Activated naive CD8-positive, alpha-beta T cell treated with anti-CD3 and anti-CD28 coated beads for 36 hours (primary cell): ENCODE measurements around the gene ALDH9A1. TPM values are rescaled to one million over a fixed set of nuclear protein-coding genes. Genes with fewer than 3 reads are reported as not detected.
"Not testable (repeated sequence)": the region's sequence is repeated elsewhere in the genome, so short reads cannot be mapped to it uniquely, and the experiment has no call there.

Experiments used
- DNase-seq: peaks from one replicate; pipeline ENCODE4 v3.0.0; 2021
- H3K27ac Mint-ChIP-seq: one replicate; pipeline ENCODE4 v1.8.0; 2022; ENCODE audit warnings: mild to moderate bottlenecking, moderate library complexity, mixed read lengths
- H3K27me3 Mint-ChIP-seq: one replicate; pipeline ENCODE4 v1.8.0; 2022; ENCODE audit warnings: mild to moderate bottlenecking, mixed read lengths
- H3K36me3 Mint-ChIP-seq: one replicate; pipeline ENCODE4 v1.8.0; 2021; ENCODE audit warnings: mild to moderate bottlenecking, mixed read lengths
- H3K4me1 Mint-ChIP-seq: one replicate; pipeline ENCODE4 v1.8.0; 2021; ENCODE audit warnings: mixed read lengths
- H3K4me3 Mint-ChIP-seq: one replicate; pipeline ENCODE4 v1.8.0; 2022; ENCODE audit warnings: mild to moderate bottlenecking, moderate library complexity, mixed read lengths
- H3K9me3 Mint-ChIP-seq: one replicate; pipeline ENCODE4 v1.8.0; 2022; ENCODE audit warnings: mixed read lengths
- total RNA-seq, 2 experiments: library from RNA; stranded (reverse); gene quantifications; one replicate each; pipeline ENCODE4 v1.2.3, GENCODE V29; 2021

ALDH9A1 gene
- total RNA-seq, 2 experiments from 2014 or later, result 41.3 to 43.6 TPM

DNA sequence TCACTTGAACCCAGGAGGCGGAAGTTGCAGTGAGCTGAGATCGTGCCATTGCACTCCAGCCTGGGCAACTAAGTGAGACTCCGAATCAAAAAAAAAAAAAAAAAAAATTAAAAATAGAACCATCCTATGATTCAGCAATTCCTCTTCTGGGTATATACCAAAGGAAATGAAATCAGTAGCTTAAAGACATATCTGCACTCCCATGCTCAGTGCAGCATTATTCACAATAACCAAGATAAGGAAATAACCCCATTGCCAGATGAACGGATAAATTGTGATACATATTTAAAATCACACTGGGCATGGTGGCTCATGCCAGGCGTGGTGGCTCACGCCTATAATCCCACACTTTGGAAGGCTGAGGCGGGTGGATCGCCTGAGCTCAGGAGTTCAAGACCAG lies 23.8 kb downstream of the ALDH9A1 start:
- H3K36me3 Mint-ChIP-seq, result peaks cover 38% of the 10 kb centered on the region
- no peaks in the 10 kb centered on the region for H3K9me3 Mint-ChIP-seq
- H3K4me1 Mint-ChIP-seq, result peaks cover 14% of the 10 kb centered on the region
- H3K4me3 Mint-ChIP-seq, result no peak overlapping the region
- H3K27ac Mint-ChIP-seq, result no peak overlapping the region
- no peak for DNase-seq
- no peaks in the 10 kb centered on the region for H3K27me3 Mint-ChIP-seq

DNA sequence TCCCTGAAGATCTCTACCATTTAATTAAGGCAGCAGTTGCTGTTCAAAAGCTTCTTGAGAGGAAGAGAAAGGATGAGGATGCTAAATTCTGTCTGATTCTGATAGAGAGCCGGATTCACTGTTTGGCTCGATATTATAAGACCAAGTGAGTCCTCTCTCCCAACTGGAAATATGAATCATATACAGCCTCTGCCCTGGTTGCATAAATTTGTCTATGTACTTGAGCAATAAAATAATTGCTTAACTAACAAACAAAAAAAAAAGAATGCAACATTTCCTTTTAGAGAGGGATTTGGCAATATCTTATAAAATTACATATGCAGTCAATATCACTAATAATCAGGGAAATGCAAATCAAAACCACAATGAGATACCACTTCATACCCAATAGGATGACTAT lies 26.8 kb downstream of the ALDH9A1 start:
- H3K4me1 Mint-ChIP-seq, result peaks cover 4% of the 10 kb centered on the region
- no peak overlapping the region for H3K4me3 Mint-ChIP-seq
- peaks cover 38% of the 10 kb centered on the region for H3K36me3 Mint-ChIP-seq
- DNase-seq, result no peak
- H3K27me3 Mint-ChIP-seq, result no peaks in the 10 kb centered on the region
- no peak overlapping the region for H3K27ac Mint-ChIP-seq
- H3K9me3 Mint-ChIP-seq, result no peaks in the 10 kb centered on the region

DNA sequence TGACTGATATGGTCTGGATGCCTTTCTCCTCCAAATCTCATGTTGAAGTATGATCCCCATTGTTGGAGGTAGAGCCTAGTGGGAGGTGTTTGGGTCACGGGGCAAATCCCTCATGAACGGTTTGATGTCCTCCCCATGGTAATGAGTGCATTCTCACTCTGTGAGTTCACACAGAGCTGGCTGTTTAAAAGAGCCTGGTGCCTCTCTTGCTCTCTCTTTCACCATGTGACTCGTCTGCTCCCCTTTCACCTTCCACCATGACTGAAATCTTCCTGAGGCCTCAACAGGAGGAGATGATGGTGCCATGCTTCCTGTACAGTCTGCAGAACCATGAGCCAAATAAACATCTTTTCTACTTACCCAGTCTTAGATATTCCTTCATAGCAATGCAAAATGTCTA lies 30.2 kb downstream of the ALDH9A1 start:
- Mint-ChIP-seq H3K27me3 (no peaks in the 10 kb centered on the region), H3K36me3 (peaks cover 41% of the 10 kb centered on the region), H3K4me3 (no peak overlapping the region), H3K9me3 (no peaks in the 10 kb centered on the region), H3K4me1 (peaks cover 7% of the 10 kb centered on the region), H3K27ac (peak overlapping the region; percentile 29)
- no peak for DNase-seq

DNA sequence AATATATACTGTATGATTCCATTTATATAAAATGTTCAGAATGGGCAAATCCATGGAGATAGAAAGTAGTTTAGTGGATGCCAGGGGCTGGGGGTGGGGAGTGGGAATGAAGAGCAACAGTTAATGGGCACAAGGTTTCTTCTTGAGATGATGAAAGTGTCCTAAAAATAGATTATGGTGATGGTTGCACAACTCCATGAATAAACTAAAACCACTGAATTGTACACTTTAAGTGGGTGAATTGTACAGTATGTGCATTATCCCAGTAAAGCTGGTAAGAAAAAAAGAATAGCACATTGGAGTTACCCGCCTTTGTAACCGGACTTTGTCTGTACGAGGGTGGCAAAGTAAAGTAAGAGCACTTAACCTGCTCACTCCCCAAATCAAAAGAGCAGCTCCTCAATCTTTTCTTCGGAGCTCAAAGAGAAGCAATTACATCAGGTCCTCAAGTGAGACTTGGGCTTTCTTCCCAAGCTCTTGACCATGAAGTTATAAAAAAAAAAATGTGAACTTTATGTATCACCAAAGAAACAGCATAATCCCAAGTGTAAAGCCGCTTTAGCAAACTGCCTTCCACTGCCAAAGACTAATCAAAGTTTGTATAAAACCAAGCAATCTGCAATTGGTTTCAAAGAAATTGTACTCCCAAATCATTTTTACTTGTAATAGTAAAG lies 32.1 kb downstream of the ALDH9A1 start:
- peaks cover 33% of the 10 kb centered on the region for H3K36me3 Mint-ChIP-seq
- no peak overlapping the region for H3K27ac Mint-ChIP-seq

DNA sequence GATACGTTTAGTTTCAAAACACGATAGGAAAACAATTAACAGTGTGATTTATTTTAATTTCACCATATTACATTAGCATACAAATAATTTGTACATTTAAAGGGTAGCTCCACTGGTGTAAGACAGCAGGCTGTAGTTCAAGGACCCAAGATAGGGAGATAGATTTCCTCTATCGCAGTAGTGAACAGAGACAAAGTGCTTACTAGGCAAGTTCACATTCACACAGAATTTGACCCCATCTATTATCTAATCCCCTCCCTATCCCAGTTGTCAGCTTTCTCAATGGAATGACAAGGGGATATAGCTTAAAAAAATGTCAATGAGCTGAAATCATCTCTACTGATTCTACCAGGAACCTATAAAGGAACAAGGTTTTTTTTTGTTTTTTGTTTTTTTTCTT lies 36.2 kb downstream of the ALDH9A1 start:
- Mint-ChIP-seq H3K9me3 (no peaks in the 10 kb centered on the region), H3K4me3 (no peak overlapping the region), H3K4me1 (peaks cover 4% of the 10 kb centered on the region), H3K27me3 (no peaks in the 10 kb centered on the region), H3K36me3 (peaks cover 17% of the 10 kb centered on the region), H3K27ac (peak overlapping the region; percentile 42)
- no peak for DNase-seq

More for the DNA sequence above, 32.1 kb downstream of the ALDH9A1 start:
- no peaks in the 10 kb centered on the region for H3K9me3 Mint-ChIP-seq
- H3K27me3 Mint-ChIP-seq, result no peaks in the 10 kb centered on the region
- DNase-seq, result no peak
- H3K4me1 Mint-ChIP-seq, result peaks cover 7% of the 10 kb centered on the region
- no peak overlapping the region for H3K4me3 Mint-ChIP-seq

DNA sequence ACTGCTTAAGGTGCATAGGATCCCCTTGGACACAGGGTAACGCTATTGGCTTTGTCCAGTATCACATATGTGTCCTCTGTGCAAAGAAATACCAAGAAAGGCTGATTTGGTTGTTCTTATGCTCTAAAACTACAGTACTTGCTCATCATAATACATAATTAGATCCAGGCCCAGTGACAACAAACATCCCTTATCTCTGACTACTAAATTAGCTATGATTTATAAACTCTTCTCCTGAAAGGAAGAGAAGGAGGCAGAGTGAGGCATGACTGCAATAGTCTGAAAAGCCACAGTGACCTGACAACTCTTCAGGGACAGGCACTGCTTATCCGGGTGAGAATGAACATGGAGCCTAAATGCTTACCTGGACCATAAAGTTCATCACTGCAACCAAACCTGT lies 36.7 kb downstream of the ALDH9A1 start:
- Mint-ChIP-seq H3K36me3 (peaks cover 14% of the 10 kb centered on the region), H3K4me3 (no peak overlapping the region), H3K27me3 (no peaks in the 10 kb centered on the region), H3K4me1 (peaks cover 4% of the 10 kb centered on the region), H3K9me3 (no peaks in the 10 kb centered on the region), H3K27ac (no peak overlapping the region)
- no peak for DNase-seq

DNA sequence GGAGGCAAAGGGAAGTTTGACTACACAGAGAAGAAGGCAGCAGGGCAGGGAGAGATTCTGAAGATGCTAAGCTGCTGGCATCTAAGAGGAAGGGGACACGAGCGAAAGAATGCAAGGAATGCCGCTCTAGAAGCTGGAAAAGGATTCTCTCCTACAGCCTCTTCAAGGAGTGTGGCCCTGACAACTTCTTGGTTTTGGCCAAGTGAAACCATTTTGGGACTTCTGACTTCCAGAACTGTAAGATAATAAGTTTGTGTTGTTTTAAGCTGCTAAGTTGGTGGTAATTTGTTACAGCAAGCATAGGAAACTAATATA lies 38.8 kb downstream of the ALDH9A1 start:
- Mint-ChIP-seq H3K9me3 (no peaks in the 10 kb centered on the region), H3K27ac (peak overlapping the region; percentile 72), H3K36me3 (peaks cover 4% of the 10 kb centered on the region), H3K4me1 (no peaks in the 10 kb centered on the region), H3K4me3 (no peak overlapping the region), H3K27me3 (no peaks in the 10 kb centered on the region)
- DNase-seq, result no peak

DNA sequence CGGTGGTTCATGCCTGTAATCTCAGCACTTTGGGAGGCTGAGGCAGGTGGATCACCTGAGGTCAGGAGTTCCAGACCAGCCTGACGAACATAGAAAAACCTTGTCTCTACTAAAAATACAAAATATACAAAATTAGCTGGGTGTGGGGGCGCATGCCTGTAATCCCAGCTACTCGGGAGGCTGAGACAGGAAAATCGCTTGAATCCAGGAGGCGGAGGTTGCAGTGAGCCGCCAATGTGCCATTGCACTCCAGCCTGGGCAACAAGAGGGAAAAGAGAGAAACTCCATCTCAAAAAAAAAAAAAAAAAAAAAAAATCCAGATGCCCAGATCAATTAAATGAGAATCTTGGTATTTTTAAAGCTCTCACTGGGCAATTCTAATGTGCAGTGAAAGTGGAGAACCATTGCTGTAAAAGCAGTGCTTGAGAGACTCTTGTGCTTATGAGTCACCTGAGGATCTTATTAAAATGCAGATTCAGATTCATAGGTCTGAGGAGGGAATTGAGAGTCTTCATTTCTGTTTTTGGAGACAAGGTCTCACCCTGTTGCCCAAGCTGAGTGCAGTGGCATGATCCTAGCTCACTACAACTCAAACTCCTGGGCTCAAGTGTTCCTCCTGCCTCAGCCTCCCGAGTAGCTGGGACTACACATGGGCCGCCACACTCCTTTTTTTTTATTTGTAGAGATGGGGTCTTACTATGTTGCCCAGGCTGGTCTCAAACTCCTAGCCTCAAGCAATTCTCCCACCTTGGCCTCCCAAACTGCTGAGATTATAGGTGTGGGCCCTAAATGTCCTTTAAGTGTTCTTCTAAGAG lies 39.4 kb downstream of the ALDH9A1 start:
- not testable (repeated sequence) for H3K9me3 Mint-ChIP-seq, H3K4me1 Mint-ChIP-seq, H3K36me3 Mint-ChIP-seq, H3K27me3 Mint-ChIP-seq, H3K4me3 Mint-ChIP-seq, DNase-seq
- peak overlapping the region; percentile 72 for H3K27ac Mint-ChIP-seq

DNA sequence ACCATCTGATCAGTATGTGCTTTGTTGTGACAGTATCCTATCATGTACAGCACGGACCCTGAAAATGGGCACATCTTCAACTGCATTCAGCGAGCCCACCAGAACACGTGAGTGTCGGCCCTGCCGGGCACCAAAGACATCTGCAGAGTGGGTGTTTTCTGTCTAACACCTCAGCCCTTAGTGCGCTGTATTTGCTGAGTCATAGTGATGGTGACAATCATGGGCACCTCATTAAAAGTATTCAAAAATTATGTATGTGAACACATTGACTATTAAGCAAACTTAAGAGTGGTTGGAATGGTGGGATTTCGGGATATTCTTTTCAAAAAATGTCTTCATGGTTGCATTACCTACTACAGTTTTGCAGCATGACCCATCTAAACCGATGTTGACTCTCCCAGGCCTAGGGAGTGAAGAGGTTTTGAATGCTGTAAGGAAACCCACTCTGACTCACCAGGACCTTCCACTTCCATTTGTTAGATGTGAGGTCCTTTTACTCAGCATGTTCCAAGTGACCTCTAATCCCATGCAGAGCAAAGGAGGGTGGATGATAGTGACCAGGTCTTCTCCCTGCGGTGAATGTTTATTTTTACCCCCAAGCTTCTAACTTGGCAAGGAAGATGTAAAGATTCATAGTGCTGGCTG lies 47.3 kb downstream of the ALDH9A1 start:
- H3K4me1 Mint-ChIP-seq, result peaks cover 5% of the 10 kb centered on the region
- no peak for DNase-seq
- no peaks in the 10 kb centered on the region for H3K9me3 Mint-ChIP-seq
- no peaks in the 10 kb centered on the region for H3K27me3 Mint-ChIP-seq
- no peak overlapping the region for H3K27ac Mint-ChIP-seq
- H3K36me3 Mint-ChIP-seq, result peaks cover 5% of the 10 kb centered on the region
- H3K4me3 Mint-ChIP-seq, result no peak overlapping the region

DNA sequence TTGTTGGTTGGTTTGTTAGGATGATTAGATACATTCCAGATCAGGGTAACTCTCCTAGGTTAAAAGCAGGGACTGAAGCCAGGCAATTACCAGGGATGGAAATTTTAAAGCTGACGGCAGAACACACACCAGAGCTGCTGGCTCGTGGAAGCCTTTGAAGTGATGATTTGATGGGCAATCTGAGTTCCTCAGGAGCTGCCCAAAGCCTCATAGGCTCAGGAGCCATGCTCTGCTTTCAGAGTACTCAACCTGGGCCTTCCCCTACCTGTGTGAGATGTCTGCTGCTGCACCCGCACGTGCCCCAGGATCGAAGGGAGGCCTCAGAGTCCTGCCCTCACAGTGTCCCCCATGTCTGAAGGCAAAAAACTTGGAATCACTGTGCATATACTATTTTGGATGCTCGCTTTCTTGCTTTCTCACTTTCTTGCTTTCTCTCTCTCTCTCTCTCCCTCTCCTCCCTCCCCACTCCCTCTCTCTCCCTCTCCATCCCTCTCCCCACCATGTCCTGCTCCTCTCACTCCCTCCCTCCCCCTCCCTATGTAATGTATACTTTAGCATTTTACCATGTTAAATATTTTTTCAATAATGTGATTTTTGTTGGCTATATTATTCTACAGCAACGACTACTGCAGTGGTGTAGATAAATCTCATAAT lies 49.3 kb downstream of the ALDH9A1 start:
- DNase-seq, result no peak
- H3K4me1 Mint-ChIP-seq, result peaks cover 11% of the 10 kb centered on the region

DNA sequence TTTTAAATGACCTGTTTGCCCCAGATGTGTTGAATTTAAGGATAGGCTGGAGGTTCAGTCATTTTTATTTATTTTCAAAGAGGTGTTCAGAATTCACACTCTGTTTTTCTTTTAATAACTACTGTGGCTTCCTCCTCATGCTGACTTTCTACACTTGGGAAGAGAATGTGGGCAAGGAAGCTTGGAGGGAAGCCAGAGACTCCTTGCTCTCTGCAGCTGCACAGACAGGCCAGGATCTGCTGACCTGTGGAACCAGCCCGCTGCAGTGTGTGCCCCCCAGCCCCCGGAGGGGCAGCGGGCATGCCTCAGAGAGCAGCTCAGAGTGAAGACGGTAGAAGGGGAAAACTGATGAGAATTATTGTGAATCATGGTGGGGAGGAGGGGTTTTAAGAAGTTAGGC lies 50.4 kb downstream of the ALDH9A1 start:
- Mint-ChIP-seq H3K4me3 (no peak overlapping the region), H3K36me3 (peaks cover 2% of the 10 kb centered on the region), H3K27me3 (no peaks in the 10 kb centered on the region), H3K9me3 (no peaks in the 10 kb centered on the region), H3K27ac (no peak overlapping the region), H3K4me1 (peaks cover 11% of the 10 kb centered on the region)
- no peak for DNase-seq

More for the DNA sequence above, 49.3 kb downstream of the ALDH9A1 start:
- H3K27me3 Mint-ChIP-seq, result no peaks in the 10 kb centered on the region
- H3K36me3 Mint-ChIP-seq, result peaks cover 4% of the 10 kb centered on the region
- H3K9me3 Mint-ChIP-seq, result no peaks in the 10 kb centered on the region
- H3K27ac Mint-ChIP-seq, result no peak overlapping the region
- H3K4me3 Mint-ChIP-seq, result no peak overlapping the region

DNA sequence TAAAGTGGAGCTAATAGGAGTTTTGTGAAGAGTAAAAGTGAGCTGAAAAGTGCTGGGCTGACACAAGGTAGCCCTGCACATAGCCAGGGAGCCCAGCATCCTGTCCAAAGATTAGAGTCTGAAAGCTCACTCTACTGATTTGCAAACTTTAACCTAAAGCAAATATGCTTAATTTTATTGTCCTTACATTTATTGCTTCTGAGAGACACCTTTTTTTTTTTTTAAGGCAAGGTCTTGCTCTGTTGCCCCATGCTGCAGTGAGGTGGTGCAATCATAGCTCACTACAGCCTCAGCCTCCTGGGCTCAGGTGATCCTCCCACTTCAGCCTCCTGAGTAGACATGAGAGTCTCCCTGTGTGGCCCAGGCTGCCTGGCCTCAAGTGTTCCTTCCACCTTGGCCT lies 50.8 kb downstream of the ALDH9A1 start:
- DNase-seq, result no peak
- H3K4me1 Mint-ChIP-seq, result peaks cover 11% of the 10 kb centered on the region
- H3K27me3 Mint-ChIP-seq, result no peaks in the 10 kb centered on the region
- H3K4me3 Mint-ChIP-seq, result no peak overlapping the region
- no peaks in the 10 kb centered on the region for H3K9me3 Mint-ChIP-seq
- H3K36me3 Mint-ChIP-seq, result peaks cover 2% of the 10 kb centered on the region
- no peak overlapping the region for H3K27ac Mint-ChIP-seq

DNA sequence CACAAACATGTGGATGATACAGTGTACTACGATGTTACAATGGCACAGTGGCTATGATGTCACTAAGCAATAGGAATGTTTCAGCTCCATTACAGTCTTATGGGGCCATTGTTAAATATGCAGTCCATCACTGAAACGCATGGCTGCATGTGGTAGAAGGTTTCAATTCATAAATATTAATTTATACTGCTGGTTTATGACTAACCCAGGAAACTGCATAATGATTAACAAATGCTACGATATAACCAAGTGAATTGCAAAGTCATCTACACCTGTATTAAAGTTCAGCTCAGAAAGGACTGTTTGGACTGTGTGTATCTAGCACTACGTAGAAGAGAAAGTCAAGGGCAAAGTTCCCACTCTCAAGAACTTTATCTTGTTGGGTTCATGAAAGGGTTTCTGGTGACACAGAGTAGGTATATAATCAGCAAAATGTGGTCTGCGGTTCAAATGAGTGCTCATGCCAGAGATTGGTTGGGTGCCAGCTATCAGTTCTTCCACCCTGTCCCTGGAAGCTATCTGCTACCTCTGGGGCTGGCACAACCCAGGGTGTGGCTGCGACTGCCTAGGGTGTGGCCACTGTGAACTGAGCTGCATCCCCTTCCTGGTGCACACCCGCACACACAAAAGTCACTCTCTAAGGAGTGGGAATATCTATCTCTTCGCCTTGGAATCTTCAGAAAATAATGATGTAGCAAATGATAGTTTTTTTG lies 52.6 kb downstream of the ALDH9A1 start:
- Mint-ChIP-seq H3K9me3 (no peaks in the 10 kb centered on the region), H3K4me1 (peaks cover 18% of the 10 kb centered on the region), H3K4me3 (no peak overlapping the region), H3K27ac (no peak overlapping the region), H3K36me3 (no peaks in the 10 kb centered on the region), H3K27me3 (no peaks in the 10 kb centered on the region)
- no peak for DNase-seq

DNA sequence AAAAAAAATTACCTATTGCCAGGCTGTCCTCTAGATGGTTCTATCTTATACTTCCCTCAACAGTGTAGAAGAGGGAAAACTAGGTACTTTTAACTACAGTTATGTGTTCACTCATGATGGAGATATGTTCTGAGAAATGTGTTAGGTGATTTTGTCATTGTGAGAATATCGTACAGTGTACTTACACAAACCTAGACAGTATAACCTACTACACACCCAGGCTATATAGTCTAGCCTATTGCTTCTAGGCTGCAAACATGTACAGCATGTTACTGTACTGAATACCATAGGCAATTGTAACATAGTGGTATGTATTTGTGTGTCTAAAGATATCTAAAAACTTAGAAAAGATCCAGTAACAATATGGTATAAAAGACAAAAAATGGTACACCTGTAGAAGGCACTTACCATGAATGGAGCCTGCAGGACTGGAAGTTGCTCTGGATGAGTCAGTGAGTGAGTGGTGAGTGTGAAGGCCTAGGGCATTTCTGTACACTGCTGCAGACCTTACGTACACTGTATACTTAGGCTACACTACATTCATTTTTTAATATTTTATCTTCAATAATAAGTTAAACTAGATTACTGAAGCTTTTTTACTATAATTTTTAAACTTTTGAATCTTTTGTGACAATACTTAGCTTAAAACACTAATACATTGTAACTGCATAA lies 54.2 kb downstream of the ALDH9A1 start:
- Mint-ChIP-seq H3K27ac (no peak overlapping the region), H3K27me3 (no peaks in the 10 kb centered on the region), H3K4me3 (no peak overlapping the region), H3K9me3 (no peaks in the 10 kb centered on the region), H3K36me3 (no peaks in the 10 kb centered on the region), H3K4me1 (peaks cover 23% of the 10 kb centered on the region)
- no peak for DNase-seq
